ENCODE results near the gene HSP90B1. TPM values are rescaled to one million over a fixed set of nuclear protein-coding genes. Genes with fewer than 3 reads are reported as not detected.

The HSP90B1 gene
- total RNA-seq, 4 donors from 2014 or later, result 171 to 346 (median 211) TPM

- 61 to 82% methylated on average over 3 of the region's 3 CpGs for WGBS, 2 donors (ENCODE audit: low coverage in 1 of 2)
Measured at GRCh38 chr12:103917873-103918272, 12.3 kb upstream of the HSP90B1 start.

GRCh38 chr12:103924761-103925641, 5.2 kb upstream of the HSP90B1 start:
- no peaks in the 10 kb centered on the region for H3K27me3 ChIP-seq
- no peak for DNase-seq
- intact Hi-C loops (cut with DNase I; ENCODE audit: low total_unique reads), result no loop called here
- peaks cover 0 to 12% (median 4%) of the 10 kb centered on the region in 4 donors for H3K4me1 ChIP-seq
- WGBS, 2 donors (ENCODE audit: low coverage in 1 of 2), result 67 to 76% methylated on average over 6 to 9 of the region's 9 CpGs
- TF ChIP-seq POLR2AphosphoS5 (IDR thresholded peaks at IDR 0.05) (no peak), POLR2A (IDR thresholded peaks at IDR 0.05) (no peak), CTCF (IDR thresholded peaks at IDR 0.05) (no peak), EP300 (IDR thresholded peaks at IDR 0.05; ENCODE audit: low read depth) (no peak)
- in situ Hi-C loops (cut with MboI; ENCODE audit: low pct_ligation_motif_present in 1 of 4, low pct_unique_long_range_greater_than_20kb in 1 of 4, low sequenced_read_pairs in 3 of 4), result loop anchor here in 1 of 4 donors (25.0 kb wide), 1 partner anchor 187 kb away; no protein-coding TSS in a partner anchor
- H3K9me3 ChIP-seq, result no peaks in the 10 kb centered on the region
- H3K36me3 ChIP-seq, result no peaks in the 10 kb centered on the region
- H3K4me3 ChIP-seq, result no peak overlapping the region
- H3K27ac ChIP-seq, result no peak overlapping the region

More at GRCh38 chr12:103917873-103918272, 12.3 kb upstream of the HSP90B1 start:
- H3K4me1 ChIP-seq, result no peaks in the 10 kb centered on the region
- H3K27me3 ChIP-seq, result no peaks in the 10 kb centered on the region
- H3K4me3 ChIP-seq, result no peak overlapping the region
- no peaks in the 10 kb centered on the region for H3K36me3 ChIP-seq
- intact Hi-C loops (cut with DNase I; ENCODE audit: low total_unique reads), result no loop called here
- TF ChIP-seq POLR2A (IDR thresholded peaks at IDR 0.05) (no peak), POLR2AphosphoS5 (IDR thresholded peaks at IDR 0.05) (no peak), EP300 (IDR thresholded peaks at IDR 0.05; ENCODE audit: low read depth) (no peak)
- DNase-seq, result no peak
- H3K27ac ChIP-seq, result no peak overlapping the region
- peaks cover 3% of the 10 kb centered on the region in 2 donors for H3K9me3 ChIP-seq
- in situ Hi-C loops (cut with MboI; ENCODE audit: low pct_ligation_motif_present in 1 of 4, low pct_unique_long_range_greater_than_20kb in 1 of 4, low sequenced_read_pairs in 3 of 4), result no loop called here

- in situ Hi-C loops (cut with MboI; ENCODE audit: low pct_ligation_motif_present in 1 of 4, low pct_unique_long_range_greater_than_20kb in 1 of 4, low sequenced_read_pairs in 3 of 4), result loop anchor here in 1 of 4 donors (25.0 kb wide), 1 partner anchor 184 kb away; no protein-coding TSS in a partner anchor
- Histone ChIP-seq H3K4me3 (peak overlapping the region; percentile 7 to 69 (median 42)), H3K36me3 (peaks cover 0 to under 1% (median 0%) of the 10 kb centered on the region in 4 donors), H3K9me3 (no peaks in the 10 kb centered on the region), H3K4me1 (peaks cover 18 to 38% (median 27%) of the 10 kb centered on the region in 4 donors), H3K27ac (peak overlapping the region; percentile 88 to 96 (median 93)), H3K27me3 (no peaks in the 10 kb centered on the region)
- no peak for TF ChIP-seq POLR2AphosphoS5 (IDR thresholded peaks at IDR 0.05)
- TF ChIP-seq POLR2A (IDR thresholded peaks at IDR 0.05), result no peak
- no peak for TF ChIP-seq EP300 (IDR thresholded peaks at IDR 0.05; ENCODE audit: low read depth)
- intact Hi-C loops (cut with DNase I; ENCODE audit: low total_unique reads), result no loop called here
- DNase-seq, result peak; percentile 70
- 13 to 20% methylated on average over 12 of the region's 12 CpGs for WGBS, 2 donors (ENCODE audit: low coverage in 1 of 2)
Measured at GRCh38 chr12:103928682-103929045, 1.5 kb upstream of the HSP90B1 start.

GRCh38 chr12:103929046-103929783, 995 bp upstream of the HSP90B1 start:
- peak; percentile 68 for TF ChIP-seq POLR2A (IDR thresholded peaks at IDR 0.05)
- no peak for TF ChIP-seq EP300 (IDR thresholded peaks at IDR 0.05; ENCODE audit: low read depth)
- TF ChIP-seq CTCF (IDR thresholded peaks at IDR 0.05), result no peak
- peak; percentile 29 to 72 (median 68) for TF ChIP-seq POLR2AphosphoS5 (IDR thresholded peaks at IDR 0.05)
- no peaks in the 10 kb centered on the region for H3K27me3 ChIP-seq
- WGBS, 2 donors (ENCODE audit: low coverage in 1 of 2), result 0 to 1% methylated on average over 4 to 37 of the region's 37 CpGs
- peaks cover 0 to 6% (median 1%) of the 10 kb centered on the region in 4 donors for H3K36me3 ChIP-seq
- peak overlapping the region; percentile 88 to 96 (median 93) for H3K27ac ChIP-seq
- in situ Hi-C loops (cut with MboI; ENCODE audit: low pct_ligation_motif_present in 1 of 4, low pct_unique_long_range_greater_than_20kb in 1 of 4, low sequenced_read_pairs in 3 of 4) (loop anchor here in 1 of 4 donors (25.0 kb wide), 1 partner anchor 183 kb away; no protein-coding TSS in a partner anchor), intact Hi-C loops (cut with DNase I; ENCODE audit: low total_unique reads) (no loop called here)
- H3K4me1 ChIP-seq, result peaks cover 18 to 43% (median 29%) of the 10 kb centered on the region in 4 donors
- peak; percentile 83 for DNase-seq
- H3K4me3 ChIP-seq, result peak overlapping the region; percentile 7 to 69 (median 42)
- no peaks in the 10 kb centered on the region for H3K9me3 ChIP-seq

Measured in transverse colon (tissue), 4 donors.